Gastrocnemius medialis (tissue), 4 donors: ENCODE measurements around the gene NLK. TPM values are rescaled to one million over a fixed set of nuclear protein-coding genes. Genes with fewer than 3 reads are reported as not detected.

ENCODE experiments used
- ATAC-seq, 2 donors: fragments of 150-250 bp; one replicate each; pipeline ENCODE4 v1.9.1; 2016
- DNase-seq, 2 donors: peaks; one replicate each; pipeline ENCODE4 v3.0.0-alpha.2; 2019
- H3K27ac ChIP-seq, 4 donors: fragments of 200-600 bp; sonication (generic); 1 replicate in 1 of 4; 2 replicates in 3 of 4; pipeline ENCODE4 v1.5.1; 2016 to 2018; ENCODE audit warnings: mild to moderate bottlenecking in 2 of 4, moderate library complexity in 1 of 4
- H3K27me3 ChIP-seq, 3 donors: fragments of 200-600 bp; sonication (generic) in 2 of 3; 1 replicate in 1 of 3; 2 replicates in 2 of 3; pipeline versions ENCODE4 v1.5.1 to v1.6.0; 2016 to 2019; ENCODE audit warnings: mild to moderate bottlenecking in 1 of 3, moderate library complexity in 1 of 3
- H3K36me3 ChIP-seq, 2 donors: fragments of 200-600 bp; sonication (generic) in 1 of 2; one replicate each; pipeline ENCODE4 v1.5.1; 2017 to 2018
- H3K4me1 ChIP-seq, 2 donors: fragments of 200-600 bp; sonication (generic) in 1 of 2; one replicate each; pipeline ENCODE4 v1.5.1; 2016 to 2017; ENCODE audit warnings: mild to moderate bottlenecking in 2 of 2
- H3K4me3 ChIP-seq, 4 donors: fragments of 200-600 bp; sonication (generic) in 3 of 4; 1 replicate in 1 of 4; 2 replicates in 3 of 4; pipeline ENCODE4 v1.5.1; 2016 to 2019; ENCODE audit warnings: mild to moderate bottlenecking in 2 of 4
- H3K9me3 ChIP-seq, 3 donors: fragments of 200-600 bp; sonication (generic) in 2 of 3; 1 replicate in 1 of 3; 2 replicates in 2 of 3; pipeline ENCODE4 v1.5.1; 2016 to 2019
- POLR2A ChIP-seq, 2 donors: fragments of 450-650 bp; IDR thresholded peaks; one replicate each; pipeline ENCODE4 v1.6.1; 2017; ENCODE audit warnings: antibody characterized with exemption in 2 of 2, mild to moderate bottlenecking in 2 of 2, moderate library complexity in 2 of 2
- in situ Hi-C, 4 donors: fragments of 200-750 bp; cut with MboI; loops; one replicate each; pipeline versions ENCODE4 v1.15.0 to v1.8.0; 2017; ENCODE audit warnings: low sequenced_read_pairs in 4 of 4
- intact Hi-C: fragments of 100-400 bp; cut with DNase I; formaldehyde crosslinking; loops from one replicate; pipeline ENCODE4 v1.15.1; 2023; ENCODE audit warnings: low total_unique reads
- total RNA-seq, 4 donors: library from RNA; depleted of rRNA; stranded (reverse); fragments of >200 nt; gene quantifications; one replicate each; pipeline versions ENCODE4 v1.1.0 to v1.2.3, GENCODE V29; 2016
- TF ChIP-seq, protein P1 (sequence below), 5 experiments: fragments of 450-650 bp in 3 of 5; fragments of 200-600 bp in 2 of 5; sonication (generic) in 2 of 5; IDR thresholded peaks in 4 of 5; conservative IDR thresholded peaks in 1 of 5; 1 replicate in 4 of 5; 2 replicates in 1 of 5; pipeline ENCODE4 v1.5.1; 2016 to 2019; ENCODE audit warnings: antibody characterized with exemption in 5 of 5, mild to moderate bottlenecking in 3 of 5, moderate library complexity in 3 of 5

NLK gene
- total RNA-seq, 4 donors from 2014 or later, result 6.5 to 11.0 (median 9.1) TPM

DNA sequence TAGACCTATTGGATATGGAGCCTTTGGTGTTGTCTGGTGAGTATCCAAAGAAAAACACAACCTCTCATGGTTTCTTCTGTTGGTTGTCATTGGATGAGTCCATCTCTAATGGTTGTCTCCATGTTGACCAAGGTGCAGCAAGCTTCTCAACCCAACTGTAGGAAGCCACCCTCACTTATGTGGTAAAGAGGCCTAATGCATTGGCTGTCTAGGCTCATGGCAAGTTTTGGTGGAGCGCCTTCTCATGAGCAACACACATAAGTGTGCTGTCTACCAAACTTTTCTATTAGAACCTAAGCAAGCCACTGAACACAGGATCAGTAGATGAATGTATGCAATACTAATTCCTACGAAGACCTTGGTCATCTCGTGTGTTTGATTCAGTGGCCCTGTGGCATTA is 819 bp downstream of the NLK start:
- in situ Hi-C loops, result loop anchor here in 1 of 4 donors (10.0 kb wide), 1 partner anchor 292 kb away; the partner anchor contains the start of genes IFT20 and TNFAIP1
- no peak for ATAC-seq
- H3K36me3 ChIP-seq, result no peaks in the 10 kb centered on the region
- no peaks in the 10 kb centered on the region for H3K27me3 ChIP-seq
- no peak overlapping the region for H3K4me3 ChIP-seq
- no peak overlapping the region for H3K27ac ChIP-seq
- peaks cover 50 to 52% of the 10 kb centered on the region in 2 donors for H3K4me1 ChIP-seq
- H3K9me3 ChIP-seq, result no peaks in the 10 kb centered on the region
- DNase-seq, result no peak
- intact Hi-C loops, result no loop called here
- TF ChIP-seq POLR2A (IDR thresholded peaks at IDR 0.05), result no peak
- TF ChIP-seq, protein P1, sequence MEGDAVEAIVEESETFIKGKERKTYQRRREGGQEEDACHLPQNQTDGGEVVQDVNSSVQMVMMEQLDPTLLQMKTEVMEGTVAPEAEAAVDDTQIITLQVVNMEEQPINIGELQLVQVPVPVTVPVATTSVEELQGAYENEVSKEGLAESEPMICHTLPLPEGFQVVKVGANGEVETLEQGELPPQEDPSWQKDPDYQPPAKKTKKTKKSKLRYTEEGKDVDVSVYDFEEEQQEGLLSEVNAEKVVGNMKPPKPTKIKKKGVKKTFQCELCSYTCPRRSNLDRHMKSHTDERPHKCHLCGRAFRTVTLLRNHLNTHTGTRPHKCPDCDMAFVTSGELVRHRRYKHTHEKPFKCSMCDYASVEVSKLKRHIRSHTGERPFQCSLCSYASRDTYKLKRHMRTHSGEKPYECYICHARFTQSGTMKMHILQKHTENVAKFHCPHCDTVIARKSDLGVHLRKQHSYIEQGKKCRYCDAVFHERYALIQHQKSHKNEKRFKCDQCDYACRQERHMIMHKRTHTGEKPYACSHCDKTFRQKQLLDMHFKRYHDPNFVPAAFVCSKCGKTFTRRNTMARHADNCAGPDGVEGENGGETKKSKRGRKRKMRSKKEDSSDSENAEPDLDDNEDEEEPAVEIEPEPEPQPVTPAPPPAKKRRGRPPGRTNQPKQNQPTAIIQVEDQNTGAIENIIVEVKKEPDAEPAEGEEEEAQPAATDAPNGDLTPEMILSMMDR (IDR thresholded peaks at IDR 0.05 in 4 of 5, conservative IDR thresholded peaks at IDR 0.05 in 1 of 5), result no peak

DNA sequence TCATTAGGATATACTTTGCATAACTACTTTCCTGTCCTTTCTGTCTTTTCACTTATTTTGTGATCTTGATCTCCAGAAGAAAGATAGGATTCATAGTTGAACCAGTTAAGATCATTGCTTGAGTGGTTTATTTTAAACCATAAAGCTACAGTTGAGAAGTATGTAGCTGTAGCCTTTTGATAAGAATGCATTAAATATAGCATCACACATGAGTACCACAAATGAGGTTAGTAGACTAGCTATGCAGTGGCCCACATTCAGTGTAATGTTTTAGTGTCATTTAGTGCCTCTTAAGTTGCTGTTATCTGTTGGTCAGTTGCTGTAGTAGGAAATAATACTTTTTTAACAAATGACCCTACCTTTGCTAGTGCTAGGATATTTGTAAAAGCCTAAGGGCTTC is 1.3 kb downstream of the NLK start:
- no peaks in the 10 kb centered on the region for H3K9me3 ChIP-seq
- TF ChIP-seq, protein P1 (IDR thresholded peaks at IDR 0.05 in 4 of 5, conservative IDR thresholded peaks at IDR 0.05 in 1 of 5), result no peak
- TF ChIP-seq POLR2A (IDR thresholded peaks at IDR 0.05), result no peak
- H3K36me3 ChIP-seq, result no peaks in the 10 kb centered on the region
- intact Hi-C loops (no loop called here), in situ Hi-C loops (loop anchor here in 1 of 4 donors (10.0 kb wide), 1 partner anchor 291 kb away; the partner anchor contains the start of genes IFT20 and TNFAIP1)
- DNase-seq (no peak), ATAC-seq (no peak)
- no peak overlapping the region for H3K4me3 ChIP-seq
- H3K27ac ChIP-seq, result no peak overlapping the region
- no peaks in the 10 kb centered on the region for H3K27me3 ChIP-seq
- peaks cover 50 to 52% of the 10 kb centered on the region in 2 donors for H3K4me1 ChIP-seq

DNA sequence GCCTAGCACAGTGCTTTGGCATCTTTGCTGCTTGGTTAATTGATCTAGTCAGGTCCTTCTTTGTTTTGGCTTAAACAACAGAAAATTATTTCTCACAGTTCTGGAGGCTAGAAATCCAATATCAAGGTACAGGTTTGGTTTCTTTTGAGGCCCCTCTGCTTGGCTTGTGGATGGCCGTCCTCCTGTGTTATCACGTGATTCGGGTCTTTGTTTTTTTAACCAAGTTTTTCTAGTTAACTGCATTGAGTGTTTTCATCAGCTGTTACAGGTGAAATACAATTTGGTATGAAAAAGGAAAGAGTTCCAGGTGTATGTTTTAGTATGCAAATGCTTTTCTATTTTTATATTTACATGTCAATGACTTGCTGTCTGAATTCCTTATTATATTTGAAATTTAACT is 2.8 kb downstream of the NLK start:
- Histone ChIP-seq H3K4me3 (no peak overlapping the region), H3K27ac (no peak overlapping the region), H3K4me1 (peaks cover 50 to 52% of the 10 kb centered on the region in 2 donors), H3K9me3 (no peaks in the 10 kb centered on the region), H3K36me3 (no peaks in the 10 kb centered on the region), H3K27me3 (no peaks in the 10 kb centered on the region)
- TF ChIP-seq POLR2A (IDR thresholded peaks at IDR 0.05), result no peak
- TF ChIP-seq, protein P1 (IDR thresholded peaks at IDR 0.05 in 4 of 5, conservative IDR thresholded peaks at IDR 0.05 in 1 of 5), result no peak
- ATAC-seq, result no peak
- DNase-seq, result no peak
- in situ Hi-C loops (loop anchor here in 1 of 4 donors (10.0 kb wide), 1 partner anchor 289 kb away; the partner anchor contains the start of genes IFT20 and TNFAIP1), intact Hi-C loops (no loop called here)

DNA sequence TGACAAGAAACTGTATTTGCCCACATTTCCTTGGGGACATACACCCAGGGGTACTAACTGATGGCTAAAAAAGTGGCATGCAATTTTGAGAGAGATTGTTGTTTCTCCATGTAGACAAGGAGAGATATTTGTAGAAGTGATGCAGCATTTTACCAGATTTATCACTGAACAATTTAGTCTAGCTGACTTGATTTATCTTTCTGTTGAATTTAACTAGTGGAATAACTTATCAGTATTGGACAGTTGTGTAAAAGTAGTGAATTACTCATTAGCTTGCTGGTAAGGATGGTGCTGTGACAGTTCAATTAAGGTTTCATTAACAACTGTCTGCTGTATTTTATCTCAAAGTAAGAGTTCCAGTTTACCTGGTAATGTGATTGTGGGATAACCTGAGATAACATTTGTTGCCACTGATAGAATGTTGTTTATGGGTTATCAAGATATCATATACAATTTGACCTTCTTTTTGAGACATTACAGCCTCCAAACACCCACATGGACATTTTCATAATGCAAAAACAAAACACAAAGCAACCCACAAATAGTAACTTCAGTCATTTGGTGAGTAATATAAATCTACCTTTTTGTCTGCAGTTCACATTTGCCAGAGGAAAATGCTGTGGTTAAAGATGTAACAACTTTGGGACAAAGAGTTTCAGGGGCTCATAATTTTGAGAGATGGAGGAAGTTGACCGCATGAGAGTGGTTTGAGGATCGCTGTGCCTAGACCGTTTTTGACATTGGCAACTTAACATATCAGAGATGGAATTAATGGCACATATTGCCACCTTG is 3.8 kb downstream of the NLK start:
- DNase-seq, result no peak
- in situ Hi-C loops (loop anchor here in 1 of 4 donors (10.0 kb wide), 1 partner anchor 289 kb away; the partner anchor contains the start of genes IFT20 and TNFAIP1), intact Hi-C loops (no loop called here)
- TF ChIP-seq, protein P1 (IDR thresholded peaks at IDR 0.05 in 4 of 5, conservative IDR thresholded peaks at IDR 0.05 in 1 of 5), result no peak
- TF ChIP-seq POLR2A (IDR thresholded peaks at IDR 0.05), result no peak
- H3K4me1 ChIP-seq, result peaks cover 45 to 52% of the 10 kb centered on the region in 2 donors
- no peaks in the 10 kb centered on the region for H3K36me3 ChIP-seq
- H3K27ac ChIP-seq, result no peak overlapping the region
- no peak overlapping the region for H3K4me3 ChIP-seq
- H3K9me3 ChIP-seq, result no peaks in the 10 kb centered on the region
- ATAC-seq, result no peak
- H3K27me3 ChIP-seq, result no peaks in the 10 kb centered on the region
